ENCODE data around the gene MTCH1. TPM values are rescaled to one million over a fixed set of nuclear protein-coding genes. Genes with fewer than 3 reads are reported as not detected.

Gene MTCH1
- total and polyA plus RNA-seq, 2 experiments from 2014 or later, result 290 to 533 TPM

GRCh38 chr6:36937896-36938295, 48.1 kb downstream of the MTCH1 start:
- no peak overlapping the region for H3K27ac ChIP-seq
- DNase-seq (ENCODE audit: low read depth in 1 of 2, low spot score in 1 of 2), result no peak
- no peak overlapping the region for H3K4me3 ChIP-seq
- H3K27me3 ChIP-seq, result no peaks in the 10 kb centered on the region
- no peak for TF ChIP-seq CTCF (IDR thresholded peaks at IDR 0.05; ENCODE audit: low read depth, low read length)
- no peaks in the 10 kb centered on the region for H3K9me3 ChIP-seq (ENCODE audit: low read depth)
- H3K36me3 ChIP-seq, result no peaks in the 10 kb centered on the region
- H3K4me1 ChIP-seq (ENCODE audit: low read depth), result no peaks in the 10 kb centered on the region

- H3K9me3 ChIP-seq (ENCODE audit: low read depth), result no peaks in the 10 kb centered on the region
- DNase-seq (ENCODE audit: low read depth in 1 of 2, low spot score in 1 of 2), result no peak
These were observed 49.2 kb downstream of the MTCH1 start for GRCh38 chr6:36936824-36937223.

GRCh38 chr6:36934901-36935300, 51.1 kb downstream of the MTCH1 start:
- TF ChIP-seq CTCF (IDR thresholded peaks at IDR 0.05; ENCODE audit: low read depth, low read length), result no peak
- no peak overlapping the region for H3K4me3 ChIP-seq
- H3K27ac ChIP-seq, result no peak overlapping the region
- H3K36me3 ChIP-seq, result no peaks in the 10 kb centered on the region
- H3K4me1 ChIP-seq (ENCODE audit: low read depth), result no peaks in the 10 kb centered on the region
- no peak for DNase-seq (ENCODE audit: low read depth in 1 of 2, low spot score in 1 of 2)
- H3K27me3 ChIP-seq, result no peaks in the 10 kb centered on the region
- H3K9me3 ChIP-seq (ENCODE audit: low read depth), result no peaks in the 10 kb centered on the region

More at GRCh38 chr6:36936824-36937223, 49.2 kb downstream of the MTCH1 start:
- TF ChIP-seq CTCF (IDR thresholded peaks at IDR 0.05; ENCODE audit: low read depth, low read length), result no peak
- no peaks in the 10 kb centered on the region for H3K36me3 ChIP-seq
- no peaks in the 10 kb centered on the region for H3K27me3 ChIP-seq
- no peaks in the 10 kb centered on the region for H3K4me1 ChIP-seq (ENCODE audit: low read depth)
- H3K4me3 ChIP-seq, result no peak overlapping the region
- no peak overlapping the region for H3K27ac ChIP-seq

- TF ChIP-seq CTCF (IDR thresholded peaks at IDR 0.05; ENCODE audit: low read depth, low read length), result no peak
- Histone ChIP-seq H3K36me3 (no peaks in the 10 kb centered on the region), H3K27me3 (no peaks in the 10 kb centered on the region), H3K4me1 (ENCODE audit: low read depth) (peaks cover 1% of the 10 kb centered on the region), H3K27ac (no peak overlapping the region), H3K9me3 (ENCODE audit: low read depth) (no peaks in the 10 kb centered on the region), H3K4me3 (no peak overlapping the region)
- no peak for DNase-seq (ENCODE audit: low read depth in 1 of 2, low spot score in 1 of 2)
These were observed 52.5 kb downstream of the MTCH1 start for GRCh38 chr6:36933519-36933918.

GRCh38 chr6:36933102-36933501, 52.9 kb downstream of the MTCH1 start:
- H3K9me3 ChIP-seq (ENCODE audit: low read depth), result no peaks in the 10 kb centered on the region
- DNase-seq (ENCODE audit: low read depth in 1 of 2, low spot score in 1 of 2), result no peak
- peaks cover 3% of the 10 kb centered on the region for H3K4me1 ChIP-seq (ENCODE audit: low read depth)
- TF ChIP-seq CTCF (IDR thresholded peaks at IDR 0.05; ENCODE audit: low read depth, low read length), result no peak
- H3K4me3 ChIP-seq, result no peak overlapping the region
- no peaks in the 10 kb centered on the region for H3K27me3 ChIP-seq
- no peaks in the 10 kb centered on the region for H3K36me3 ChIP-seq
- no peak overlapping the region for H3K27ac ChIP-seq

- no peaks in the 10 kb centered on the region for H3K36me3 ChIP-seq
- H3K4me1 ChIP-seq (ENCODE audit: low read depth), result peaks cover 12% of the 10 kb centered on the region
- TF ChIP-seq CTCF (IDR thresholded peaks at IDR 0.05; ENCODE audit: low read depth, low read length), result no peak
- no peaks in the 10 kb centered on the region for H3K9me3 ChIP-seq (ENCODE audit: low read depth)
- H3K4me3 ChIP-seq, result no peak overlapping the region
- no peak overlapping the region for H3K27ac ChIP-seq
- no peak for DNase-seq (ENCODE audit: low read depth in 1 of 2, low spot score in 1 of 2)
- H3K27me3 ChIP-seq, result no peaks in the 10 kb centered on the region
These were observed 55.5 kb downstream of the MTCH1 start for GRCh38 chr6:36930483-36930882.
